ENCODE results near the gene APOB.

DNA sequence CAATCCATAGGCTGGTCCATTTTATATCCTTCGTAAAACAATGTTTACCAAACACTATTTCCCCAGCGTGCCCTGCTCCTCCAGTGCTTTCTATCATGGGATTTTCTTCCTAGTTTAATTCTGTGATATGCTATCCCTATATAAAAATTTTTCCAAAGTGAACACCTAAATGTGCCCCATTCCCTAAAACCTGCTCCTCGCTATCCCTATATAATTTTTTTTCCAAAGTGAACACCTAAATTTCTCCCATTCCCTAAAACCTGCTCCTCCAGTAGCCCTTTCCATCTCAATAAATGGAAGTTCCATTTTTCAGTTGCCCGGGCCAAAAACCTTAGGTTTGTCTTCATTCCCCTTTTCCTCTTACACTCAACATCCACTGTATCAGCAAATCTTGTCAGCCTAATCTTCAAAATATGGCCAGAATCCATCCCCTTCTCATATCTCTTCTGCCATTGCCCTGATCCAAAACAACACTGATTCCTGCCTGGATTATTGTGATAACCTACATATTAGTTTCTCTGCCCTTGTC, 26.1 kb downstream of the APOB start:
- TF ChIP-seq, protein P1, sequence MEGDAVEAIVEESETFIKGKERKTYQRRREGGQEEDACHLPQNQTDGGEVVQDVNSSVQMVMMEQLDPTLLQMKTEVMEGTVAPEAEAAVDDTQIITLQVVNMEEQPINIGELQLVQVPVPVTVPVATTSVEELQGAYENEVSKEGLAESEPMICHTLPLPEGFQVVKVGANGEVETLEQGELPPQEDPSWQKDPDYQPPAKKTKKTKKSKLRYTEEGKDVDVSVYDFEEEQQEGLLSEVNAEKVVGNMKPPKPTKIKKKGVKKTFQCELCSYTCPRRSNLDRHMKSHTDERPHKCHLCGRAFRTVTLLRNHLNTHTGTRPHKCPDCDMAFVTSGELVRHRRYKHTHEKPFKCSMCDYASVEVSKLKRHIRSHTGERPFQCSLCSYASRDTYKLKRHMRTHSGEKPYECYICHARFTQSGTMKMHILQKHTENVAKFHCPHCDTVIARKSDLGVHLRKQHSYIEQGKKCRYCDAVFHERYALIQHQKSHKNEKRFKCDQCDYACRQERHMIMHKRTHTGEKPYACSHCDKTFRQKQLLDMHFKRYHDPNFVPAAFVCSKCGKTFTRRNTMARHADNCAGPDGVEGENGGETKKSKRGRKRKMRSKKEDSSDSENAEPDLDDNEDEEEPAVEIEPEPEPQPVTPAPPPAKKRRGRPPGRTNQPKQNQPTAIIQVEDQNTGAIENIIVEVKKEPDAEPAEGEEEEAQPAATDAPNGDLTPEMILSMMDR (conservative IDR thresholded peaks at IDR 0.05; ENCODE audit: low read depth, low read length), result no peak
- TF ChIP-seq EZH2 (IDR thresholded peaks at IDR 0.05; ENCODE audit: low read length, unreplicated experiment), result no peak

Data from PC-3 (cell line).